OCI-LY7 (cell line): Measurements from ENCODE around the gene ANKRD16.

Experiments used
- CTCF ChIP-seq: fragments of 200-600 bp; sonication (generic); conservative IDR thresholded peaks from 2 replicates; pipeline ENCODE4 v1.5.1; 2014; ENCODE audit warnings: mild to moderate bottlenecking, antibody characterized with exemption, low read length, moderate library complexity, mixed read lengths
- EZH2phosphoT487 ChIP-seq: fragments of 200-600 bp; sonication (generic); IDR thresholded peaks from 2 replicates; pipeline ENCODE4 v1.6.1; 2018; ENCODE audit warnings: low read depth, borderline replicate concordance, mild to moderate bottlenecking, mixed run types, antibody characterized with exemption, low read length, moderate library complexity, mixed read lengths

- TF ChIP-seq CTCF (no peak), EZH2phosphoT487 (no peak)
These were observed 48.6 kb upstream of the ANKRD16 start for GRCh38 chr10:5938291-5938690.
